HG02970 (cell line): ENCODE measurements around the gene CNGA1.
"Not testable (repeated sequence)": the region's sequence is repeated elsewhere in the genome, so short reads cannot be mapped to it uniquely, and the experiment has no call there.

Experiments used
- ATAC-seq: cut with Tn5 transposase; IDR thresholded peaks from one replicate; pipeline ENCODE4 v1.9.1; 2021; ENCODE audit warnings: mild to moderate bottlenecking, moderate library complexity, moderate number of reproducible peaks; ENCODE audit not compliant: unreplicated experiment, low FRiP score

The CNGA1 gene

DNA sequence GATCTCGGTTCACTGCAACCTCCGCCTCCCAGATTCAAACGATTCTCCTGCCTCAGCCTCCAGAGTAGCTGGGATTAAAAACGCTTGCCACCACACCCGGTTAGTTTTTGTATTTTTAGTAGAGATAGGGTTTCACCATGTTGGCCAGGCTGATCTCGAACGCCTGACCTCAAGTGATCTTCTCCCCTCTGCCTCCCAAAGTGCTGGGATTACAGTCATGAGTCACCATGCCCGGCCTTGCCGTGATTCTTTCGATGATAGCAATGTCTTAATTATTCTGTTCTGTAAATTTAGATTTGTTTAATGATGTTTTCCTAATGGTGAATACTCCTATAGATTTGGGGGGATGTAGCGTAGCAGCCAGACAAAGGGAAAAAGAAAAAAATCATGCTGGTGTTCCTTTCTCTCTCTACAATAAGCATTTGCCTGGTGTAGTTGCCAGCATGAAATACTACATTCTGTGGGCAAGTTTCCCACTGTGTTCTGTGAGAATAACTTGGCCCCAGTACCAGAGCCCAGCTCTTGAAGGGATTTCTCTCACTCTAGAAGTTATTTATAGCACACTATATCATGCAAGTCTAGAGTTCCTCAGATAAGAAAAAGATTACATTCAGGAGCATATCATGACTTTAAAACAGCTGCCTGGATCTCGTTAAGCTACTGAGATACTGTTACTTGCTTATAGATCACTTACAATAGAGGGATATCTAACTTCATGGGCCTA, 15.5 kb upstream of the CNGA1 start:
- ATAC-seq, result no peak

DNA sequence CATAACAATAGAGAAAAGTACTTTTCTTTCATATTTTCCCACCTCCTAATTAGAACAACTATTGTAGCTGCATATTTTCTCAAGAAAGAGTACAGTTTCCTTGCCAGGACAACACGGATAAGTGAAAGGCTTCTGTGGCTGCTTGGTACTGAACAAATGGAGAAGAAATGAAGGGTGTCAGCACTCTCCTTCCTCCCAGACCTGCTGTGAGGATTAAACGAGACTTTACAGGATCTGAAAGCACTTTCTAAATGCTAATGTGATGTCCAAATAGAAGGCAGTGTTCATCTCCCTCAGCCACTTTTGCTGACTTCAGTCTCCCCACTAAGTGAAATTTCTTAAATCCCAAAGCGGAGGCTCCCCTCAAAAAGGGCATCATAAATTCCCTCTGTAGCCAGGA, 14.0 kb upstream of the CNGA1 start:
- no peak for ATAC-seq

DNA sequence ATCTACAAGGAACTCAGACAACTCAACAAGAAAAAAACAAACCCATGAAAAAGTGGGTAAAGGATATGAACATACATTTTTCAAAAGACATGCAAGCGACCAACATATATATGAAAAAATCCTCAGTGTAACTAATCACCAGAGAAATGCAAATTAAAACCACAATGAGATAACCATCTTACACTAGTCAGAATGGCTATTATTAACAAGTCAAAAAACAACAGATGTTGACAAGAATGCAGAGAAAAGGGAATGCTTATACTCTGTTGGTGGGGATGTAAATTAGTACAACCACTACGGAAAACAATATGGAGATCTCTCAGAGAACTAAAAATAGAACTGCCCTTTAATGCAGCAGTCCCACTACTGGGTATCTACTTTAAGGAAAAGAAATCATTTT, 12.2 kb upstream of the CNGA1 start:
- ATAC-seq, result no peak

DNA sequence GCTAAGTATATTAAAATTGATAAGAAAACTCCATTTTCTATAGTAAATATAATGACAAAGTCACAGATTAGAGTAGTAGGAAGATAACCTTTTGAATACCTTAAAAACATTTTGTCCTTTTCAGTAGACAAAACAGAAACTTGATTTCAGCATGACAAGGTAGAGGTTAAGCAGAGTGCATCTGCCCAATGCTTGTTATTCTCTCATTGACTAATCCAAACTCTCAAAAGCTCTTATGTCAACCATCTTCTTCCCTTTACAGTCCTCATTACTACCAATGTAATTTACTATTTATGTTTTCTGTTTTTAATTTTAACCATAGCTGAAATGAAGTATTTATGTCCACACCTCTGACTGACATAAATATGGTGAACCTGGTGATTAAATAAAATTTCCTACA, 11.2 kb upstream of the CNGA1 start:
- ATAC-seq, result no peak

DNA sequence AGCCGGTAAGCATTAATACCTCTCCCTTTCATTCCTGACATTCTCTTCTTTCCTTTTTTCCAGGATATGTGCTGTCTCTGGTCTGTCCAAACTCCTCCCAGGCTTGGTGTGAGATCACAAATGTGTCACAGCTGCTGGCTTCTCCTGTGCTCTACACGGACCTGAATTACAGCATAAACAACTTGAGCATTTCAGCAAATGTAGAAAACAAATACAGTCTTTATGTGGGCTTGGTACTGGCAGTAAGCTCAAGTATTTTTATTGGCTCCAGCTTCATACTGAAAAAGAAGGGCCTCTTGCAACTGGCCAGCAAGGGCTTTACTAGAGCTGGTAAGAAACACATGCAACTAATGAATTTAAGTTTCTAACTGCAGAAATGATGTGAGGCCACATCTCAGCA, 8.5 kb upstream of the CNGA1 start:
- ATAC-seq, result no peak

DNA sequence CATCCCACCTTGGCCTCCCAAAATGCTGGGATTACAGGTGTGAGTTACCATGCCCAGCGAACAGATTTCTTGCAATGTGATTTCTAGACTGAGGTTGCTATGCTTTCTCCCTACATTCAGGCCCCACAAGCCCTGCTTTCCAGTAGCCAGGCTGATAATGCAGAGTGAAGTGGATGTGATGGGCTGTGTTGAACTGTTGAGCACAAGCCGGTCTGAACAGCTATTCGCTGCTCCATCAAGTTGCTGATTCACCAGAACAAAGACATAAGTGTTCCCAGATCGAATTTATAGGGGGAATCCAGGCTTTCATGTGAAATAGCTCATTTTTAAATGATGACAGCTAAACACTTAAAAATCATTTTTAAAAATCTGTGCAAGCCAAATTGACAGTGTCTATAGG, 8.0 kb upstream of the CNGA1 start:
- ATAC-seq, result no peak

DNA sequence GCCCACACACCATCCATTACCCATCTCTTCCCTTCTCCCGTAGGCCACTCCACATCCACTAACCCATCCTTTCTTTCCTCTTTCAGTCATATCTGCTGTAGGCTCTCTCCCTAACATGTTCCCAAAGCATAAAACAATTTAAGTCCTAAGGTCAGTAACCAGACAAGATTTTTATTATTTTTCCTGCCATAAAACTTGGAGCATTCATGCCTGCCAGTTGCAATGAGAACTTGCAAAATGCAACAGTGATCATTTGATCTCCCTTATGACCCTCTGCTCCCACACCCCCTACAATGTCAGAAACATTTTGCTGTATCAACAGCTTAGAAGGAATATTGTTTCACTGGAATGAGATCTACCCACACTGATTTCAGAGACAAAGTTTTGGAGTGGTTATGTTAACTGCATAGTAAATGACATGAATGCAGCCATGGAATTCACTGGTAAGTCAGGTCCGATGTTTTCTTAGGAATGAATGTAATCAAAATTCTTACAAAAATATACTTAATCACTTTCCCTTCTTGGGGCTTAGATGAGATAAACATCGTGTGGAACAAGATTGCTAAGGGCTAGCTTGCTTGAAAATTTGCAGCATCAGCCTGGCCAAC, 5.8 kb upstream of the CNGA1 start:
- no peak for ATAC-seq

DNA sequence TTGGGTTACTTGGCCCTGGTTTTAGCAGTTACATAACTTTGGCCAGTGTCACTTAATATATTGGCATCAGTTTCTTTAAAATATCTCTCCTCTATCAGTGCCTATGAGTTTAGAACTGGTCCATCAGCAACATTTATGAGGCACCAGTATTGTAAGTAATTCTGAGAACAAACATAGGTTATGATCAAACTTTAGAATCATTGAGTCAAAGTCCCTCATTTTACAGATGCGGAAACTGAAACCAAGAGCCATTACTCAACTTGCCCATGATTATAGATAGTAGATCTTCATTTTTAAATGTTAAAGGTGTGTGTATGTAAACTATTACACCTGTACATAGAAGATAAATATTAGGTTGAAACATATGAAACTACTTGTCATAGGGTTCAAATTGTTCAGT, 4.6 kb upstream of the CNGA1 start:
- no peak for ATAC-seq

DNA sequence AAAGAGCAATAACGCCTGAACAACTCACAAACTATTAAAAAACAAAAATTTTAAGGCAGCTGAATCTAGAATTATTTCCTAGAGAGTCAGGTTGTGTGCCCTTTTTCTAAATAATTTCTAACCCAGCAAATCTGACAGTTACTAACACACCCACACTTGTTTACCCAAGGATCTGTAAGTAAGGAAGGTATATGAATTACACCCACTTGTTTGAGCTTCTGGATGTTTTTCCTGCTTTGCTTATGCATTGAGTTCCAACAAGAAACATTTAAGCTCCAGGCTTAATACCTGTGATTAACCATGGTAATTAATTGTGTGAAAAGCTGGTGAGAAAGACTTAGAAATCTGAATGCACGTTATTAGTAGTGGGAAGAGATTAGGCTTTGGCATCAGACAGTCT, 1.6 kb upstream of the CNGA1 start:
- no peak for ATAC-seq

DNA sequence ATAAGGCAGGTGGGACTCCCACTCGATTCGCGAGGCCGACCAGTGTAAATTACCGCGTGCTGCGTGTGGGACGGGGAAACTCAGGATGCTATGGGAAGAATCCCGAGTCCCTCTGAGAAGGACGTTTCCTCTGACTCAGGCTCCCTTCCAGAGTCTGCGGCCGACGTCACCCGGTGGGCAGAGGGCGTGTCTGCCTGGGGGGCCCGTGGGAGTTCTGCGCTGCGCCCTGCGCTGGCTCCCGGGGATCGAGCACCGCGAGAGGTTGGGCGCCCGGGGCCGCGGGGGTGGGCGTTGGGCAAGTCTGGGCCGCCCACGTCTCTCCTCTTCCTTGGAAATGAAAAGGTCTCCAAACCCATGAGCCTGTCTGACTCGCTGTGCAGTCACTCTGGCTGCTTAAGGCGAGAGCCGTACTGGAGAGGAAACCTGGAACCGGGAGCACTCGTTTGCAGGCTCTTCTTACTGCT, 659 bp upstream of the CNGA1 start:
- peak; percentile 20 for ATAC-seq

DNA sequence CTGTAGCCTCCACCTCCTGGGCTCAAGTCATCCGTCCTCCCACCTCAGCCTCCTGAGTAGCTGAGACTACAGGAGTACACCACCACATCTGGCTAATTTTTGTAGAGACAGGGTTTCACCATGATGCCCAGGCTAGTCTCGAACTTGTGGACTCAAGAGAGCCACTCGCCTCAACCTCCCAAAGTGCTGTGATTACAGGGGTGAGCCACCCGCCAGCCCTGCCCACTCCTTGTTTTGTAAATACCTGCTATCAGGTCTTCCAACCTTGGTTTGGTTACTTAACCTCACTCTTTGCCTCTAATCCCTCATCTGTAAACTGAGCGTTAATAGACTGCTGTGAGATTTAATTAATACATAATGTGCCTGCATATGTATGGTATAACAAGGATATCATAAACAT, 803 bp downstream of the CNGA1 start:
- ATAC-seq, result no peak

DNA sequence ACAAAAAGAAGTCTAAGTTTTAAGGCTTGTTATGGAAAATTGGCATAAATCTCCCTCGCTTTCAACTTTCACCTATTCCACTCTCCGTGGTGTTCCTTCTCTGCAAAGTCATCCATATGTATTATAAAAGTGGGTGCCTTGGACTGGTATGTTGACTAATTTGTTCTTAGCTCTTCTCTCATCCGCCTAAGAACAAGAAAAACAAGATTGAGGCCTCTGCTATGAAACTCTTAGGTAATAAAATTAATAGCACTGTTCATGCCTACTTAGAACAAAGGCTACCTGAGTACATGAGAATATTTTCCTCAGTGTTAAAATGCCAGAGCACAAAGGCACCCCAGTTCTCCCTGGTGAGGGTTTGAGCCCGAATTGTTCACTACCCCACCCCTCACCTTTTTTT, 1.3 kb downstream of the CNGA1 start:
- ATAC-seq, result no peak

DNA sequence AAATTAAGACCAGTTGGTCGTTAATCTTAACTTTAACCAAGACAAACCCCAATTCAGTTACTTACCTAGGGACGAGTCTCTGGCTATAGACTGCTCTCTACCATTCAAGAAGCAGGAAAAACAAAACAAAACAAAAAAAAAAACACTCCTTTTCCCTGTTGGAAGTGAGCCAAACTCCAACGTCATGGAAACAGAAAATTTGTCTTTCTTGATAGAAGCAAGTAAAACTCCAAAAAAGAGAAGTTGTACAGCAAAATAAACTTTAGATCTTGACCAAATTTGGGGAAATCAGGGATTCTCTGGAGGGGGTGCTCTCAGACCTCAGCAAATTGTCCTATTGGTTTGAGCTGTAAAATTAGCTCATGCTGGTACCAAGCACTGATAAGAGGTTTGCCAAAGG, 3.7 kb downstream of the CNGA1 start:
- ATAC-seq, result no peak

DNA sequence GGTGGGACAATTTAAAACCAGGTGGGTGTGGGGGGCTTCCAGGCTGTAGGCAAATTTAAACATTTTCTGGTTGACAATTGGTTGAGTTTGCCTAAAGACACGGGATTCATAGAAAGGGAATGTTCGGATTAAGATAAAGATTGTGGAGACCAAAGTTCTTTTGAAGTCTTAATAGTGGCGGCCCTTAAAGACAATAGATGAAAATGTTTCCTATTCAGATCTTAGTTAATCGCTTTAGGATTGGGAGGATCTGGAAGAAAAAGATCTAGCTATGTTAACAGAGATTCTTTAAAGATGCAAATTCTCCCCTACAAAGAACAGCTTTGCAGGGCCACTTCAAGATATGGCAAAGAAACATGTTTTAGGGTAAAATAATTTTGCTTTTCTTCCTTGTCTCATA, 4.8 kb downstream of the CNGA1 start:
- ATAC-seq, result no peak

DNA sequence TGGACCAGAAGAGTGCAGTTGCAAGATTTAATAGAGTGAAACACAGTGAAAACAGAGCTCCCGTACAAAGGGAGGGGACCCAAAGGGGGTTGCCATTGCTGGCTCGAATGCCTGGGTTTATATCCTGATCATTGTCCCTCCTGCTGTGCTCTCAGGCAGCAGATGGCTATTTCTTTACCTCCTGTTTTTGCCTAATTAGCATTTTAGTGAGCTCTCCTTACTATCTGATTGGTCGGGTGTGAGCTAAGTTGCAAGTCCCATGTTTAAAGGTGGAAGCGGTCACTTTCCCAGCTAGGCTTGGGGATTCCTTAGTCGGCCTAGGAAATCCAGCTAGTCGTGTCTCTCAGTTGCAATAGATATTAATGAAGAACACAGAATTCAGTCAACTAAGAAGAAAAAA, 5.6 kb downstream of the CNGA1 start:
- not testable (repeated sequence) for ATAC-seq

DNA sequence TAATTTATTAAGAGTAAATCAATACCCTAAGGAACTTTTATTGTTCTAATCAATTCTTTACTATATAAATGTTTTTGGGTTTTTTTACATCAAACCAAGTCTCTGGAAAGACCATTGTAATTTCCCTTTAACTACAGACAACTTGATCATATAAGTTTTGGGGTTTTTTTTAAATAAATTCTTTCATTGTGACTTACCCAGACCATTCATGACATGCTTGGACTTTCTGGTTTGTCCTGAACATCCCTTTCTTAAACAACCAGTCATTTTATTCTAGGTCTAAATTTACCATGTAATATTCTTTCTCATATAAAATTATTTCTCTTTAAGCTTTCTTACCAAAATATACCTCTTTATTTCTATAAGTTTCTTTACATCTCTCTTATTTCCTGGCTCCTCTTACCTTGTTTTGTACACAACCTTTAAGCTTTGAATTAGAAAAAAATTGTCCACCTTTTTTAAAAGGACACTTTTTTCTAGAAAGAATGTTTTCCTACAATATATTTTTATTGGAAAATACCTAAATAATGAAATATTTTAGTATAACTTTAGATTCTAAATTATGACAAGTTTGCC, 8.4 kb downstream of the CNGA1 start:
- no peak for ATAC-seq

DNA sequence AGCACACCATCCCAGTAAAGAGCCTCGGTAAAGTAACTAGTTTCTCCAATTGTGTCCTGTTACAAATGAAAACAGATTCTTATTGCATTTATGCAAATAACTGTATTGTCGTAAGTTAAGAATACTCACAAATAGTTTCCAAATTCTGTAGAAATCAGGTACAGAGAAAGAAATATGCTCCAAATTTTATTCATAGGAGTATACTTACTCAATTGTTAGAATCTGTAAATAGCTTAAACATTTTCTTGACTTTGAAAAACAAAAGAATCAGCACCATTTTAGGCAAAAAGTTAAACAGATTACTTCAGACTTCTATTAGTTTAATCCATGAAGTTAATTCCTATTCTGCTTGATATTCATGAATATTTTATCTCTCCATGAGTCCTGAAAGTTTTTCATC, 10.7 kb downstream of the CNGA1 start:
- ATAC-seq, result no peak

DNA sequence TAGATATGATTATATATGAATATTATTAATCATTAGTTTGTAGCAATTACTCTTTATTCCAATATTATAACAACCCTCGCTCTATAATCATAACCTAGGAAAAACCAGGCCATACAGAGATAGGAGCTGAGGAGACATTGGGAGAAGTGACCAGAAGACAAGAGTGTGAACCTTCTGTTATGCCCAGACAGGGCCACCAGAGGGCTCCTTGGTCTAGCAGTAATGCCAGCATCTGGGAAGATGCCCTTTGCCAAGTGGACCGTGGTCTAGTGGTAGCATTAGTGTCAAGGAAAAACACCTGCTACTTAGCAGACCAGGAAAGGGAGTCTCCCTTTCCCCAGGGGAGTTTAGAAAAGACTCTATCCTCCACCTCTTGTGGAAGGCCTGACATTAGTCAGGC, 12.9 kb downstream of the CNGA1 start:
- ATAC-seq, result not testable (repeated sequence)

DNA sequence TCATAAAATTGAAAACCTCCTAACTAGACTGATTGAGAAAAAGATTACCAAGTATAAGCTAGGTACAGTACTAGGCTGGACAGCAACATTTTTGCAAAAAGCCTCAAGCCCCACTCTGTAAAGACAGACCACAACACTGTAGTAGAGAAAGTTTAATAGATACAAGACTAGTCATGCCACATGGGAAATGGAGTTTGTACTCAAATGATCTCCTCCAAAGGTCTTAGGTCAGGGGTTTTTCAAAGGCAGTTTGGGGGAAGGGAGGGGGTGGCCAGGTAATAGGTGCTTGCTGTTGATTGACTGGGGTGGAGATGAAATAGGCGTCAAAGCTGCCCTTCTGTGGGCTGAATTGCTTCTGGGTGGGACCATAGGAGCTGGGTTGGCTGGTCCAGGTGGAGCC, 14.2 kb downstream of the CNGA1 start:
- no peak for ATAC-seq

DNA sequence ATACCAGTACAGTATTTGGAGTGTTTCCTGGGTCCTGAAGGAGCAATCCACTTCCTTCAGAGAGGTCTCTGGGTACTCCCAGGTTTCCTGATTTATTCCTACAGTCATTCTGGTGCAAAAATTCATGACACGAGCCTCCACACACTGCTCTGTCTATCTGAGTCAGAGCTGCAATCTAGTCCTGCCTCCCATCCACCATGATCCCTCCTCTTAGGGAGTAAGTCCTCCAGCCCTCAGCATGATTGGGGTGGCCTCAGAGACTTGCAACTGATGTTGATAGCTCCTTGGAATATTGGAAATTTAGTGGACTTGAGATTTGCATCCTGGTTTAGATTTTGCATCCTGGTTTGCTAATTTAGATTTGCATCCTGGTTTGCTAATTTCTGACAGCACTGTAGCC, 20.5 kb downstream of the CNGA1 start:
- no peak for ATAC-seq

DNA sequence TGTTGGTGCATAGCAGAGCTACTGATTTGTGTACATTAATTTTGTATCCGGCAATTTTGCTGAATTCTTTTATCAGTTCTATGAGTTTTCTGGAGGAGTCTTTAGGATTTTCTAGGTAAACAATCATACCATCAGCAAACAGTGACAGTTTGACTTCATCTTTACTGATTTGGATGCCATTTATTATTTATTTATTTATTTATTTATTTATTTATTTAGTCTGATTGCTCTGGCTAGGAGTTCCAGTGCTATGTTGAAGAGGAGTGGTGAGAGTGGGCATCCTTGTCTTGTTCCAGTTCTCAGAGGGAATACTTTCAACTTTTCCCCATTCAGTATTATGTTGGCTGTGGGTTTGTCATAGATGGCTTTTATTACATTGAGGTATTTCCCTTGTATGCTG, 24.0 kb downstream of the CNGA1 start:
- not testable (repeated sequence) for ATAC-seq

DNA sequence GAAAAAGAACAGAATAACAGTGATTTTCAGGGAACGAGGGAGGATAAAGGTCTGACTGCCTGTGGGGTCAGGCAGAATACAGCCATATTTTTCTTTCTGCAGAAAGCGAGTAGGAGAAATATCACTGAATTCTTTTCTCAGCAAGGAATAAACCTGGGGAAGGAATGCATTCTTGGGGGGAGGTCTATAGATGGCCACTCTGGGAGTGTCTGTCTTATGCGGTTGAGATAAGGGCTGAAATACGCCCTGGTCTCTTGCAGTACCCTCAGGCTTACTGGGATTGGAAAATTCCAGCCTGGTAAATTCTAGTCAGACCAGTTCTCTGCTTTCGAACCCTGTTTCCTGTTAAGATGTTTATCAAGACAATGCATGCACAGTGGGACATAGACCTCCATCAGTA, 26.3 kb downstream of the CNGA1 start:
- ATAC-seq, result no peak
